HEK293 (cell line): Measurements from ENCODE around the gene CYREN.
A peak's percentile ranks its signal among the peaks of the same experiment; 100 is the strongest.

Source experiments
- GLI2 ChIP-seq: fragments of 450-650 bp; formaldehyde crosslinking; IDR thresholded peaks from 2 replicates; pipeline ENCODE4; 2017; ENCODE audit warnings: missing biosample characterization, missing genetic modification characterization, low read depth, borderline replicate concordance
- KLF10 ChIP-seq: fragments of 450-650 bp; IDR thresholded peaks from 2 replicates; pipeline ENCODE4 v1.5.1; 2018; ENCODE audit warnings: missing biosample characterization, mild to moderate bottlenecking, missing genetic modification characterization
- KLF8 ChIP-seq: fragments of 450-650 bp; formaldehyde crosslinking; IDR thresholded peaks from 2 replicates; pipeline ENCODE4 v1.5.1; 2016; ENCODE audit warnings: missing biosample characterization, missing genetic modification characterization
- MZF1 ChIP-seq: fragments of 450-650 bp; formaldehyde crosslinking; IDR thresholded peaks from 2 replicates; pipeline ENCODE4 v1.5.1; 2017; ENCODE audit warnings: missing biosample characterization, missing genetic modification characterization, borderline replicate concordance
- SCRT1 ChIP-seq: fragments of 450-650 bp; formaldehyde crosslinking; IDR thresholded peaks from 2 replicates; pipeline ENCODE4 v1.5.1; 2016; ENCODE audit warnings: missing biosample characterization, missing genetic modification characterization, borderline replicate concordance
- ZBTB11 ChIP-seq: fragments of 450-650 bp; formaldehyde crosslinking; conservative IDR thresholded peaks from 2 replicates; pipeline ENCODE4 v1.5.1; 2016; ENCODE audit warnings: low read depth, missing biosample characterization, missing genetic modification characterization
- ZBTB17 ChIP-seq: fragments of 450-650 bp; formaldehyde crosslinking; IDR thresholded peaks from 2 replicates; pipeline ENCODE4 v1.5.1; 2016; ENCODE audit warnings: missing biosample characterization, missing genetic modification characterization
- ZBTB20 ChIP-seq: fragments of 450-650 bp; formaldehyde crosslinking; IDR thresholded peaks from 2 replicates; pipeline ENCODE4 v1.5.1; 2016; ENCODE audit warnings: missing biosample characterization, missing genetic modification characterization
- ZEB2 ChIP-seq: fragments of 450-650 bp; formaldehyde crosslinking; IDR thresholded peaks from 2 replicates; pipeline ENCODE4 v1.5.1; 2016; ENCODE audit warnings: missing biosample characterization, missing genetic modification characterization
- ZFP37 ChIP-seq: fragments of 450-650 bp; formaldehyde crosslinking; IDR thresholded peaks from 2 replicates; pipeline ENCODE4 v1.5.1; 2016; ENCODE audit warnings: missing biosample characterization, missing genetic modification characterization
- ZNF114 ChIP-seq: fragments of 450-650 bp; formaldehyde crosslinking; IDR thresholded peaks from 2 replicates; pipeline ENCODE4 v1.5.0; 2017; ENCODE audit warnings: missing biosample characterization, missing genetic modification characterization
- ZNF121 ChIP-seq: fragments of 450-650 bp; formaldehyde crosslinking; IDR thresholded peaks from 2 replicates; pipeline ENCODE4 v1.5.1; 2016; ENCODE audit warnings: missing biosample characterization, missing genetic modification characterization
- ZNF2 ChIP-seq: fragments of 450-650 bp; formaldehyde crosslinking; IDR thresholded peaks from 2 replicates; pipeline ENCODE4 v1.5.1; 2016; ENCODE audit warnings: missing biosample characterization, missing genetic modification characterization
- ZNF23 ChIP-seq: fragments of 450-650 bp; formaldehyde crosslinking; IDR thresholded peaks from 2 replicates; pipeline ENCODE4 v1.5.1; 2016; ENCODE audit warnings: missing biosample characterization, missing genetic modification characterization, borderline replicate concordance
- ZNF26 ChIP-seq: fragments of 450-650 bp; formaldehyde crosslinking; IDR thresholded peaks from 2 replicates; pipeline ENCODE4 v1.5.1; 2016; ENCODE audit warnings: missing biosample characterization, missing genetic modification characterization
- ZNF529 ChIP-seq: fragments of 450-650 bp; formaldehyde crosslinking; IDR thresholded peaks from 2 replicates; pipeline ENCODE4 v1.5.1; 2017; ENCODE audit warnings: missing genetic modification characterization, missing biosample characterization; ENCODE audit not compliant: insufficient replicate concordance
- ZNF530 ChIP-seq: fragments of 450-650 bp; formaldehyde crosslinking; IDR thresholded peaks from 2 replicates; pipeline ENCODE4 v1.5.1; 2016; ENCODE audit warnings: low read depth, missing biosample characterization, missing genetic modification characterization
- ZNF561 ChIP-seq: fragments of 450-650 bp; IDR thresholded peaks from 2 replicates; pipeline ENCODE4 v1.5.1; 2018; ENCODE audit warnings: missing biosample characterization, missing genetic modification characterization, borderline replicate concordance
- ZNF623 ChIP-seq: fragments of 450-650 bp; formaldehyde crosslinking; IDR thresholded peaks from 2 replicates; pipeline ENCODE4 v1.5.1; 2016; ENCODE audit warnings: missing biosample characterization, missing genetic modification characterization
- ZNF629 ChIP-seq: fragments of 450-650 bp; formaldehyde crosslinking; IDR thresholded peaks from 2 replicates; pipeline ENCODE4 v1.5.1; 2017; ENCODE audit warnings: missing biosample characterization, missing genetic modification characterization
- ZNF677 ChIP-seq: fragments of 450-650 bp; IDR thresholded peaks from 2 replicates; pipeline ENCODE4 v1.5.0; 2018; ENCODE audit warnings: missing biosample characterization, mild to moderate bottlenecking, missing genetic modification characterization, moderate library complexity
- ZSCAN18 ChIP-seq: fragments of 450-650 bp; formaldehyde crosslinking; IDR thresholded peaks from 2 replicates; pipeline ENCODE4 v1.5.1; 2016; ENCODE audit warnings: missing biosample characterization, missing genetic modification characterization
- TF ChIP-seq, protein P1 (sequence below): fragments of 450-650 bp; formaldehyde crosslinking; IDR thresholded peaks from 2 replicates; pipeline ENCODE4 v1.5.1; 2016; ENCODE audit warnings: missing biosample characterization, missing genetic modification characterization, low read depth
- TF ChIP-seq, protein P2 (sequence below): fragments of 450-650 bp; formaldehyde crosslinking; IDR thresholded peaks from 2 replicates; pipeline ENCODE4; 2016; ENCODE audit warnings: missing biosample characterization, missing genetic modification characterization
- TF ChIP-seq, protein P3 (sequence below): fragments of 450-650 bp; formaldehyde crosslinking; IDR thresholded peaks from 2 replicates; pipeline ENCODE4 v1.5.1; 2016; ENCODE audit warnings: missing biosample characterization, missing genetic modification characterization
- TF ChIP-seq, protein P4 (sequence below): fragments of 450-650 bp; formaldehyde crosslinking; IDR thresholded peaks from 2 replicates; pipeline ENCODE4 v1.5.1; 2016; ENCODE audit warnings: missing biosample characterization, missing genetic modification characterization

Gene CYREN

GRCh38 chr7:135170274-135170997, at the start of gene CYREN (continued):
- TF ChIP-seq, protein P1, sequence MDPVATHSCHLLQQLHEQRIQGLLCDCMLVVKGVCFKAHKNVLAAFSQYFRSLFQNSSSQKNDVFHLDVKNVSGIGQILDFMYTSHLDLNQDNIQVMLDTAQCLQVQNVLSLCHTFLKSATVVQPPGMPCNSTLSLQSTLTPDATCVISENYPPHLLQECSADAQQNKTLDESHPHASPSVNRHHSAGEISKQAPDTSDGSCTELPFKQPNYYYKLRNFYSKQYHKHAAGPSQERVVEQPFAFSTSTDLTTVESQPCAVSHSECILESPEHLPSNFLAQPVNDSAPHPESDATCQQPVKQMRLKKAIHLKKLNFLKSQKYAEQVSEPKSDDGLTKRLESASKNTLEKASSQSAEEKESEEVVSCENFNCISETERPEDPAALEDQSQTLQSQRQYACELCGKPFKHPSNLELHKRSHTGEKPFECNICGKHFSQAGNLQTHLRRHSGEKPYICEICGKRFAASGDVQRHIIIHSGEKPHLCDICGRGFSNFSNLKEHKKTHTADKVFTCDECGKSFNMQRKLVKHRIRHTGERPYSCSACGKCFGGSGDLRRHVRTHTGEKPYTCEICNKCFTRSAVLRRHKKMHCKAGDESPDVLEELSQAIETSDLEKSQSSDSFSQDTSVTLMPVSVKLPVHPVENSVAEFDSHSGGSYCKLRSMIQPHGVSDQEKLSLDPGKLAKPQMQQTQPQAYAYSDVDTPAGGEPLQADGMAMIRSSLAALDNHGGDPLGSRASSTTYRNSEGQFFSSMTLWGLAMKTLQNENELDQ (tag by site-specific recombination): no peak
- peak; percentile 60; the same call in 1 of the 2 replicates for TF ChIP-seq KLF8 (tag by site-specific recombination)
- TF ChIP-seq ZNF529 (tag by site-specific recombination): no peak
- TF ChIP-seq ZNF121 (tag by site-specific recombination): peak; percentile 34; the same call in 1 of the 2 replicates
- TF ChIP-seq ZFP37: peak; percentile 63; the same call in 1 of the 2 replicates
- peak; percentile 93 for TF ChIP-seq ZEB2 (tag by site-specific recombination)
- TF ChIP-seq MZF1 (tag by site-specific recombination): no peak
- no peak for TF ChIP-seq ZNF114 (tag by site-specific recombination)
- TF ChIP-seq ZNF561 (tag by site-specific recombination): peak; percentile 96
- TF ChIP-seq KLF10 (tag by site-specific recombination): 0 out of 2 replicates have a peak, but pooled peaks have one; percentile 19
- TF ChIP-seq, protein P2, sequence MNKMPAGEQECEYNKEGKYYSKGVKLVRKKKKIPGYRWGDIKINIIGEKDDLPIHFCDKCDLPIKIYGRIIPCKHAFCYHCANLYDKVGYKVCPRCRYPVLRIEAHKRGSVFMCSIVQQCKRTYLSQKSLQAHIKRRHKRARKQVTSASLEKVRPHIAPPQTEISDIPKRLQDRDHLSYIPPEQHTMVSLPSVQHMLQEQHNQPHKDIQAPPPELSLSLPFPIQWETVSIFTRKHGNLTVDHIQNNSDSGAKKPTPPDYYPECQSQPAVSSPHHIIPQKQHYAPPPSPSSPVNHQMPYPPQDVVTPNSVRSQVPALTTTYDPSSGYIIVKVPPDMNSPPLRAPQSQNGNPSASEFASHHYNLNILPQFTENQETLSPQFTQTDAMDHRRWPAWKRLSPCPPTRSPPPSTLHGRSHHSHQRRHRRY (tag by site-specific recombination): no peak
- TF ChIP-seq ZNF677 (tag by site-specific recombination): no peak
- TF ChIP-seq ZNF26 (tag by site-specific recombination): no peak
- TF ChIP-seq, protein P3, sequence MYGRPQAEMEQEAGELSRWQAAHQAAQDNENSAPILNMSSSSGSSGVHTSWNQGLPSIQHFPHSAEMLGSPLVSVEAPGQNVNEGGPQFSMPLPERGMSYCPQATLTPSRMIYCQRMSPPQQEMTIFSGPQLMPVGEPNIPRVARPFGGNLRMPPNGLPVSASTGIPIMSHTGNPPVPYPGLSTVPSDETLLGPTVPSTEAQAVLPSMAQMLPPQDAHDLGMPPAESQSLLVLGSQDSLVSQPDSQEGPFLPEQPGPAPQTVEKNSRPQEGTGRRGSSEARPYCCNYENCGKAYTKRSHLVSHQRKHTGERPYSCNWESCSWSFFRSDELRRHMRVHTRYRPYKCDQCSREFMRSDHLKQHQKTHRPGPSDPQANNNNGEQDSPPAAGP (tag by site-specific recombination): peak; percentile 77
- no peak for TF ChIP-seq SCRT1 (tag by site-specific recombination)
- no peak for TF ChIP-seq ZNF530 (tag by site-specific recombination)
- TF ChIP-seq ZBTB11 (tag by site-specific recombination): peak; percentile 99
- 0 out of 2 replicates have a peak, but pooled peaks have one; percentile 74 for TF ChIP-seq ZNF2 (tag by site-specific recombination)
- TF ChIP-seq, protein P4, sequence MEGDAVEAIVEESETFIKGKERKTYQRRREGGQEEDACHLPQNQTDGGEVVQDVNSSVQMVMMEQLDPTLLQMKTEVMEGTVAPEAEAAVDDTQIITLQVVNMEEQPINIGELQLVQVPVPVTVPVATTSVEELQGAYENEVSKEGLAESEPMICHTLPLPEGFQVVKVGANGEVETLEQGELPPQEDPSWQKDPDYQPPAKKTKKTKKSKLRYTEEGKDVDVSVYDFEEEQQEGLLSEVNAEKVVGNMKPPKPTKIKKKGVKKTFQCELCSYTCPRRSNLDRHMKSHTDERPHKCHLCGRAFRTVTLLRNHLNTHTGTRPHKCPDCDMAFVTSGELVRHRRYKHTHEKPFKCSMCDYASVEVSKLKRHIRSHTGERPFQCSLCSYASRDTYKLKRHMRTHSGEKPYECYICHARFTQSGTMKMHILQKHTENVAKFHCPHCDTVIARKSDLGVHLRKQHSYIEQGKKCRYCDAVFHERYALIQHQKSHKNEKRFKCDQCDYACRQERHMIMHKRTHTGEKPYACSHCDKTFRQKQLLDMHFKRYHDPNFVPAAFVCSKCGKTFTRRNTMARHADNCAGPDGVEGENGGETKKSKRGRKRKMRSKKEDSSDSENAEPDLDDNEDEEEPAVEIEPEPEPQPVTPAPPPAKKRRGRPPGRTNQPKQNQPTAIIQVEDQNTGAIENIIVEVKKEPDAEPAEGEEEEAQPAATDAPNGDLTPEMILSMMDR: peak; percentile 91
- TF ChIP-seq GLI2 (tag by site-specific recombination): no peak
- no peak for TF ChIP-seq ZSCAN18 (tag by site-specific recombination)
- TF ChIP-seq ZNF629 (tag by site-specific recombination): peak; percentile 65; the same call in 1 of the 2 replicates
- TF ChIP-seq ZNF23 (tag by site-specific recombination): no peak
- TF ChIP-seq ZBTB17 (tag by site-specific recombination): peak; percentile 37; the same call in 1 of the 2 replicates
- TF ChIP-seq ZBTB20 (tag by site-specific recombination): peak; percentile 86; the same call in 1 of the 2 replicates
- TF ChIP-seq ZNF623 (tag by site-specific recombination): no peak
